Neural cell (in vitro differentiated cells): ENCODE results near the gene GFER. TPM values are rescaled to one million over a fixed set of nuclear protein-coding genes. Genes with fewer than 3 reads are reported as not detected.

Experiments
- H2AFZ ChIP-seq: fragments of 200-600, 300-800 bp; sonication (generic), shearing (Covaris generic); 2 replicates; pipeline ENCODE4 v1.6.0; 2014; ENCODE audit warnings: low read depth, mild to moderate bottlenecking, antibody characterized with exemption, low read length, moderate library complexity
- H3F3A ChIP-seq: fragments of 200-600 bp; shearing (Covaris generic); 2 replicates; pipeline ENCODE4 v1.6.1; 2016; ENCODE audit warnings: mild to moderate bottlenecking, moderate library complexity, mixed read lengths, antibody characterized with exemption, low read length; ENCODE audit not compliant: insufficient read depth, poor library complexity, severe bottlenecking
- H3K27ac ChIP-seq: fragments of 200-600, 300-800 bp; sonication (generic), shearing (Covaris generic); 2 replicates; pipeline ENCODE4 v1.5.1; 2014; ENCODE audit warnings: mild to moderate bottlenecking, low read length, moderate library complexity
- H3K27me3 ChIP-seq: fragments of 300-800, 200-600 bp; sonication (generic), shearing (Covaris generic); 2 replicates; pipeline ENCODE4 v1.6.0; 2014; ENCODE audit warnings: mild to moderate bottlenecking, low read depth, low read length, moderate library complexity; ENCODE audit not compliant: insufficient read depth
- H3K36me3 ChIP-seq: fragments of 300-800, 200-600 bp; sonication (generic), shearing (Covaris generic); 2 replicates; pipeline ENCODE4 v1.5.1; 2014; ENCODE audit warnings: mild to moderate bottlenecking, antibody characterized with exemption, low read length, moderate library complexity; ENCODE audit not compliant: insufficient read depth
- H3K4me2 ChIP-seq: fragments of 300-800, 200-600 bp; sonication (generic), shearing (Covaris generic); 2 replicates; pipeline ENCODE4 v1.6.0; 2014; ENCODE audit warnings: mild to moderate bottlenecking, low read length
- H3K4me3 ChIP-seq: fragments of 300-800, 200-600 bp; sonication (generic), shearing (Covaris generic); 2 replicates; pipeline ENCODE4 v1.5.1; 2014; ENCODE audit warnings: mild to moderate bottlenecking, low read length, moderate library complexity
- H3K79me2 ChIP-seq: fragments of 200-600 bp; shearing (Covaris generic); replicated peaks from 2 replicates; pipeline ENCODE4 v1.6.0; 2014; ENCODE audit warnings: mild to moderate bottlenecking, low read length, moderate library complexity; ENCODE audit not compliant: insufficient read depth
- H3K9ac ChIP-seq: fragments of 300-800, 200-600 bp; sonication (generic), shearing (Covaris generic); 2 replicates; pipeline ENCODE4 v1.6.1; 2016; ENCODE audit warnings: mild to moderate bottlenecking, low read length, mixed read lengths
- H3K9me2 ChIP-seq: fragments of 200-600 bp; shearing (Covaris generic); 2 replicates; pipeline ENCODE4 v1.6.1; 2016; ENCODE audit warnings: mild to moderate bottlenecking, low read length, mixed read lengths; ENCODE audit not compliant: insufficient read depth
- H3K9me3 ChIP-seq: fragments of 200-600, 300-800 bp; sonication (generic), shearing (Covaris generic); 2 replicates; pipeline ENCODE4 v1.6.1; 2016; ENCODE audit warnings: mild to moderate bottlenecking, mixed run types, low read length, moderate library complexity, mixed read lengths
- H4K20me1 ChIP-seq: fragments of 200-600 bp; shearing (Covaris generic); 2 replicates; pipeline ENCODE4 v1.6.1; 2016; ENCODE audit warnings: mild to moderate bottlenecking, mixed run types; ENCODE audit not compliant: insufficient read depth
- CTCF ChIP-seq: fragments of 450-650 bp; IDR thresholded peaks from 2 replicates; pipeline ENCODE4 v1.5.1; 2014; ENCODE audit warnings: antibody characterized with exemption, mild to moderate bottlenecking, moderate library complexity; ENCODE audit not compliant: poor library complexity, severe bottlenecking
- EP300 ChIP-seq: fragments of 450-650 bp; conservative IDR thresholded peaks from 2 replicates; pipeline ENCODE4 v1.6.1; 2014; ENCODE audit warnings: antibody characterized with exemption, mild to moderate bottlenecking, moderate library complexity; ENCODE audit not compliant: poor library complexity, severe bottlenecking
- EZH2 ChIP-seq: fragments of 200-600, 300-800 bp; shearing (Covaris generic), sonication (generic); IDR thresholded peaks from 2 replicates; pipeline ENCODE4 v1.6.1; 2014; ENCODE audit warnings: antibody characterized with exemption, low read length, borderline replicate concordance, mild to moderate bottlenecking; ENCODE audit not compliant: insufficient read depth, poor library complexity, severe bottlenecking
- MXI1 ChIP-seq: fragments of 450-650 bp; conservative IDR thresholded peaks from 2 replicates; pipeline ENCODE4 v1.6.1; 2014; ENCODE audit warnings: antibody characterized with exemption, mild to moderate bottlenecking; ENCODE audit not compliant: poor library complexity, severe bottlenecking
- POLR2AphosphoS5 ChIP-seq: IDR thresholded peaks from 2 replicates; pipeline ENCODE4 v1.6.1; 2012
- RAD21 ChIP-seq: fragments of 450-650 bp; conservative IDR thresholded peaks from 2 replicates; pipeline ENCODE4 v1.6.1; 2014; ENCODE audit warnings: antibody characterized with exemption, mild to moderate bottlenecking, moderate library complexity
- SMC3 ChIP-seq: fragments of 450-650 bp; conservative IDR thresholded peaks from 2 replicates; pipeline ENCODE4 v1.6.1; 2014; ENCODE audit warnings: antibody characterized with exemption, mild to moderate bottlenecking, moderate library complexity; ENCODE audit not compliant: poor library complexity
- TAF1 ChIP-seq: IDR thresholded peaks from 2 replicates; pipeline ENCODE4 v1.6.1; 2012; ENCODE audit warnings: low read depth
- polyA plus RNA-seq: library from polyadenylated mRNA; depleted of rRNA; stranded (reverse); fragments of >200 nt; gene quantifications from 2 replicates; pipeline ENCODE4 v1.2.3, GENCODE V29; 2014
- TF ChIP-seq, protein P1 (sequence below): IDR thresholded peaks from 2 replicates; pipeline ENCODE4 v1.6.1; 2012; ENCODE audit warnings: borderline replicate concordance

The GFER gene
- polyA plus RNA-seq, 1 donor from 2014 or later = 37.8 TPM

DNA sequence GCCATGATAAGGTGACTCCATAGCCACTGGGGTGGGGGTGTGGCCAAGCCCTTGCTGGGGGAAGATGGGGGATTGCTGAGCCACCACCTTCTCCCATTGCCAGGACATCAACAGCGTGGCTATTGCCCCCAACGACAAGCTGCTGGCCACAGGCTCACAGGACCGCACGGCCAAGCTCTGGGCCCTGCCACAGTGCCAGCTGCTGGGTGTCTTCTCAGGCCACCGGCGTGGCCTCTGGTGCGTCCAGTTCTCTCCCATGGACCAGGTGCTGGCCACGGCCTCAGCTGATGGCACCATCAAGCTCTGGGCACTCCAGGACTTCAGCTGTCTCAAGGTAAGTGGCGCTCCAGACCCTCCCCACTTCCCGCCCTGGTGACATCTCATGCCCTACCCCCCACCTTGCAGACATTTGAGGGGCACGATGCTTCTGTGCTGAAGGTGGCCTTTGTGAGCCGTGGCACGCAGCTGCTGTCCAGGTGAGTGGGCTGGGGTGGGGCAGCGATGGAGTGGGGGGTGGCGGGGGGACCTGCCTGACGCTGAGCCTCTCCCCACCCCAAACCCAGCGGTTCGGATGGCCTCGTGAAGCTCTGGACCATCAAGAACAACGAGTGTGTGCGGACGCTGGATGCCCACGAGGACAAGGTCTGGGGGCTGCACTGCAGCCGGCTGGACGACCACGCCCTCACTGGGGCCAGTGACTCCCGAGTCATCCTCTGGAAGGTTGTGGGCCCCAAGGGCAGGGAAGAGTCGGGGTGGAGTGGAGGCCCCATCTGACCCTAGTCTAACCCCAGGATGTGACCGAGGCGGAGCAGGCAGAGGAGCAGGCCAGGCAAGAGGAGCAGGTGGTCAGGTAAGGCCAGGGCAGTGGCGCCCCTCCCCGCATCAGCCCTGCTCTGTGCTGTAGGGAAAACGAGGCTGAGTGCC, 6.8 kb upstream of the GFER start:
- TF ChIP-seq, protein P1, sequence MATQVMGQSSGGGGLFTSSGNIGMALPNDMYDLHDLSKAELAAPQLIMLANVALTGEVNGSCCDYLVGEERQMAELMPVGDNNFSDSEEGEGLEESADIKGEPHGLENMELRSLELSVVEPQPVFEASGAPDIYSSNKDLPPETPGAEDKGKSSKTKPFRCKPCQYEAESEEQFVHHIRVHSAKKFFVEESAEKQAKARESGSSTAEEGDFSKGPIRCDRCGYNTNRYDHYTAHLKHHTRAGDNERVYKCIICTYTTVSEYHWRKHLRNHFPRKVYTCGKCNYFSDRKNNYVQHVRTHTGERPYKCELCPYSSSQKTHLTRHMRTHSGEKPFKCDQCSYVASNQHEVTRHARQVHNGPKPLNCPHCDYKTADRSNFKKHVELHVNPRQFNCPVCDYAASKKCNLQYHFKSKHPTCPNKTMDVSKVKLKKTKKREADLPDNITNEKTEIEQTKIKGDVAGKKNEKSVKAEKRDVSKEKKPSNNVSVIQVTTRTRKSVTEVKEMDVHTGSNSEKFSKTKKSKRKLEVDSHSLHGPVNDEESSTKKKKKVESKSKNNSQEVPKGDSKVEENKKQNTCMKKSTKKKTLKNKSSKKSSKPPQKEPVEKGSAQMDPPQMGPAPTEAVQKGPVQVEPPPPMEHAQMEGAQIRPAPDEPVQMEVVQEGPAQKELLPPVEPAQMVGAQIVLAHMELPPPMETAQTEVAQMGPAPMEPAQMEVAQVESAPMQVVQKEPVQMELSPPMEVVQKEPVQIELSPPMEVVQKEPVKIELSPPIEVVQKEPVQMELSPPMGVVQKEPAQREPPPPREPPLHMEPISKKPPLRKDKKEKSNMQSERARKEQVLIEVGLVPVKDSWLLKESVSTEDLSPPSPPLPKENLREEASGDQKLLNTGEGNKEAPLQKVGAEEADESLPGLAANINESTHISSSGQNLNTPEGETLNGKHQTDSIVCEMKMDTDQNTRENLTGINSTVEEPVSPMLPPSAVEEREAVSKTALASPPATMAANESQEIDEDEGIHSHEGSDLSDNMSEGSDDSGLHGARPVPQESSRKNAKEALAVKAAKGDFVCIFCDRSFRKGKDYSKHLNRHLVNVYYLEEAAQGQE = no peak
- no peak for TF ChIP-seq RAD21
- no peak for TF ChIP-seq MXI1
- no peak for TF ChIP-seq EZH2
- no peak for TF ChIP-seq CTCF
- TF ChIP-seq POLR2AphosphoS5 = no peak
- TF ChIP-seq SMC3 = no peak
- no peak for TF ChIP-seq EP300
- TF ChIP-seq TAF1 = no peak
- H4K20me1 ChIP-seq = no peaks in the 10 kb centered on the region

DNA sequence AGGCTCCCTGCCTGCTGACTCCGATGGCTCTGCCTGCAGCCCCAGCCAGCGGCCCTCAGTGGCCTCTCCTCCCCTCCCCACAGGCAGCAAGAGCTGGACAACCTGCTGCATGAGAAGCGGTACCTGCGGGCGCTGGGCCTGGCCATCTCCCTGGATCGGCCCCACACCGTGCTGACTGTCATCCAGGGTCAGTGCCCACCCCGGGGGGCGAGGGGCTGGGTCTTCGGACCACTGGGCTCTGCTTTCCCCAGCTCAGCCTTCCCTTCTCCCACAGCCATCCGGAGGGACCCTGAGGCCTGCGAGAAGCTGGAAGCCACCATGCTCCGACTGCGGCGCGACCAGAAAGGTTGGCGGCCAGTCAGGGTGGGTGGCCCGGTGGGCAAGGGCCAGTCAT, 6.1 kb upstream of the GFER start:
- H3K9me2 ChIP-seq = no peaks in the 10 kb centered on the region
- no peak overlapping the region for H3K4me3 ChIP-seq
- peaks cover 29% of the 10 kb centered on the region for H3K27me3 ChIP-seq
- no peak overlapping the region for H3K4me2 ChIP-seq
- H3K9ac ChIP-seq = no peak overlapping the region
- no peaks in the 10 kb centered on the region for H3K36me3 ChIP-seq
- no peaks in the 10 kb centered on the region for H3K9me3 ChIP-seq
- no peak overlapping the region for H3K27ac ChIP-seq
- no peaks in the 10 kb centered on the region for H4K20me1 ChIP-seq
- H2AFZ ChIP-seq = no peak overlapping the region
- no peak for TF ChIP-seq TAF1
- TF ChIP-seq, protein P1 = no peak
- TF ChIP-seq EP300 = no peak
- peaks cover under 1% of the 10 kb centered on the region for H3K79me2 ChIP-seq
- H3F3A ChIP-seq = no peaks in the 10 kb centered on the region

More for the DNA sequence above, 6.8 kb upstream of the GFER start:
- H3K79me2 ChIP-seq = peaks cover 5% of the 10 kb centered on the region
- H3K9me2 ChIP-seq = no peaks in the 10 kb centered on the region
- H3K9ac ChIP-seq = no peak overlapping the region
- no peaks in the 10 kb centered on the region for H3F3A ChIP-seq
- H2AFZ ChIP-seq = no peak overlapping the region
- no peaks in the 10 kb centered on the region for H3K9me3 ChIP-seq
- peaks cover 29% of the 10 kb centered on the region for H3K27me3 ChIP-seq
- no peak overlapping the region for H3K4me3 ChIP-seq
- no peak overlapping the region for H3K4me2 ChIP-seq
- H3K36me3 ChIP-seq = no peaks in the 10 kb centered on the region
- no peak overlapping the region for H3K27ac ChIP-seq
